GM12878 (cell line): ENCODE results near the gene VPS54. TPM values are rescaled to one million over a fixed set of nuclear protein-coding genes. Genes with fewer than 3 reads are reported as not detected.

Experiments
- ATAC-seq: fragments of 200-7000 bp; cut with Tn5 transposase; 3 replicates; pipeline ENCODE4 v1.9.1; 2020; ENCODE audit warnings: mild to moderate bottlenecking, moderate library complexity
- BruUV-seq: library from RNA; stranded (reverse); fragments of 400-500 nt; replicated peaks from 2 replicates; lab custom pipeline; 2021; lab: Mats Ljungman, UMichigan
- CTCF ChIA-PET: fragments of 300-600 bp; sonication (Branson Sonifier 250); formaldehyde crosslinking; extraction: SDS; loops from one replicate; lab custom pipeline; 2021; ENCODE audit warnings: inconsistent platforms; lab: Yijun Ruan, JAX
- POLR2A ChIA-PET: fragments of 350-600 bp; formaldehyde crosslinking; extraction: SDS; loops from one replicate; lab custom pipeline; 2021; ENCODE audit warnings: inconsistent platforms; lab: Charles Lee
- RAD21 ChIA-PET: fragments of 300-600 bp; sonication (Branson Sonifier 250); formaldehyde crosslinking; loops from one replicate; lab custom pipeline; 2023; ENCODE audit warnings: antibody characterized with exemption; ENCODE audit not compliant: unreplicated experiment; lab: Charles Lee
- SMC1A ChIA-PET: fragments of 300-600 bp; sonication (Branson Sonifier 250); formaldehyde crosslinking; loops from one replicate; lab custom pipeline; 2023; ENCODE audit not compliant: unreplicated experiment, uncharacterized antibody; lab: Charles Lee
- DNase-seq: peaks from one replicate; pipeline ENCODE4 v3.0.0-alpha.2; 2011; ENCODE audit warnings: low read depth, low spot score
- FAIRE-seq: peaks from 3 replicates; lab custom pipeline; 2011; peaks lifted over from hg19 to GRCh38; lab: Jason Lieb, UNC
- H2AFZ ChIP-seq: 2 replicates; pipeline ENCODE4 v1.6.0; 2011; ENCODE audit warnings: low read depth, low read length, control low read depth; ENCODE audit not compliant: control insufficient read depth
- H3K27ac ChIP-seq: 2 replicates; pipeline ENCODE4 v1.5.1; 2011; ENCODE audit warnings: control low read depth; ENCODE audit not compliant: control insufficient read depth, insufficient read depth
- H3K27me3 ChIP-seq, 2 experiments: replicated peaks in 1 of 2; 2 replicates each; pipeline versions ENCODE4 v1.6.0 to v1.6.1; 2011; ENCODE audit warnings: low read length in 1 of 2; ENCODE audit not compliant: control insufficient read depth in 2 of 2, insufficient read depth in 2 of 2
- H3K36me3 ChIP-seq, 2 experiments: 2 replicates each; pipeline ENCODE4 v1.5.1; 2011; ENCODE audit warnings: low read length in 1 of 2; ENCODE audit not compliant: control insufficient read depth in 2 of 2, insufficient read depth in 2 of 2
- H3K4me1 ChIP-seq: 2 replicates; pipeline ENCODE4 v1.6.1; 2011; ENCODE audit warnings: mild to moderate bottlenecking, low read length, moderate library complexity, mixed read lengths; ENCODE audit not compliant: control insufficient read depth, insufficient read depth
- H3K4me2 ChIP-seq: 2 replicates; pipeline ENCODE4 v1.6.0; 2011; ENCODE audit warnings: control low read depth; ENCODE audit not compliant: control insufficient read depth, insufficient read depth
- H3K4me3 ChIP-seq: fragments of 200-600 bp; sonication (generic); 2 replicates; pipeline ENCODE4 v1.5.1; 2016
- H3K79me2 ChIP-seq: 2 replicates; pipeline ENCODE4 v1.6.0; 2011; ENCODE audit warnings: low read length; ENCODE audit not compliant: control insufficient read depth, insufficient read depth
- H3K9ac ChIP-seq: 2 replicates; pipeline ENCODE4 v1.8.0; 2011; ENCODE audit warnings: low read length, control low read depth, mixed read lengths; ENCODE audit not compliant: control insufficient read depth, insufficient read depth
- H3K9me3 ChIP-seq: replicated peaks from 3 replicates; pipeline ENCODE4 v1.5.1; 2011; ENCODE audit warnings: mild to moderate bottlenecking, low read length; ENCODE audit not compliant: control insufficient read depth, insufficient read depth
- H4K20me1 ChIP-seq: 2 replicates; pipeline ENCODE4 v1.6.0; 2011; ENCODE audit not compliant: control insufficient read depth, insufficient read depth
- ASH2L ChIP-seq: fragments of 300-600, 200-600 bp; sonication (generic); IDR thresholded peaks from 2 replicates; pipeline ENCODE4 v1.6.1; 2017; ENCODE audit warnings: low read depth, mild to moderate bottlenecking, borderline replicate concordance
- CREM ChIP-seq: IDR thresholded peaks from 2 replicates; pipeline ENCODE4 v1.6.1; 2014; ENCODE audit warnings: antibody characterized with exemption, low read depth
- EGR1 ChIP-seq, 2 experiments: IDR thresholded peaks; 1 replicate in 1 of 2; 2 replicates in 1 of 2; pipeline ENCODE4 v1.6.1; 2011 to 2012; ENCODE audit warnings: low read depth in 2 of 2, low read length in 2 of 2, borderline replicate concordance in 1 of 2, mild to moderate bottlenecking in 1 of 2, moderate library complexity in 1 of 2
- KDM1A ChIP-seq: fragments of 200-600 bp; sonication (generic); IDR thresholded peaks from 2 replicates; pipeline ENCODE4 v1.6.1; 2016; ENCODE audit warnings: borderline replicate concordance
- NRF1 ChIP-seq: conservative IDR thresholded peaks from 2 replicates; pipeline ENCODE4 v1.6.1; 2011; ENCODE audit warnings: mild to moderate bottlenecking, low read depth, low read length, improper control_type of control experiment
- POU2F2 ChIP-seq: IDR thresholded peaks from 3 replicates; pipeline ENCODE4 v1.6.1; 2011; ENCODE audit warnings: low read depth, mild to moderate bottlenecking, low read length, borderline replicate concordance
- RAD21 ChIP-seq: IDR thresholded peaks from 2 replicates; pipeline ENCODE4 v1.6.1; 2011; ENCODE audit warnings: mild to moderate bottlenecking, low read depth, low read length, moderate library complexity; ENCODE audit not compliant: insufficient read depth
- RFX5 ChIP-seq: IDR thresholded peaks from 2 replicates; pipeline ENCODE4 v1.6.1; 2011; ENCODE audit warnings: low read depth, low read length, improper control_type of control experiment
- SIN3A ChIP-seq: IDR thresholded peaks from 2 replicates; pipeline ENCODE4 v1.6.1; 2012; ENCODE audit warnings: low read depth, low read length, improper control_type of control experiment
- SIX5 ChIP-seq: IDR thresholded peaks from 2 replicates; pipeline ENCODE4 v1.6.1; 2011; ENCODE audit warnings: mild to moderate bottlenecking, low read depth, low read length, moderate library complexity; ENCODE audit not compliant: severe bottlenecking
- SP1 ChIP-seq: IDR thresholded peaks from one replicate; pipeline ENCODE4 v1.6.1; 2011; ENCODE audit warnings: low read depth, low read length
- SREBF2 ChIP-seq: IDR thresholded peaks from 2 replicates; pipeline ENCODE4 v1.6.1; 2012; ENCODE audit warnings: mild to moderate bottlenecking, low read length
- STAT3 ChIP-seq: IDR thresholded peaks from 2 replicates; pipeline ENCODE4 v1.6.1; 2011; ENCODE audit warnings: low read depth, low read length, improper control_type of control experiment
- TCF3 ChIP-seq: IDR thresholded peaks from 2 replicates; pipeline ENCODE4 v1.6.1; 2012; ENCODE audit warnings: low read depth, mild to moderate bottlenecking, low read length, borderline replicate concordance; ENCODE audit not compliant: insufficient read depth
- YBX1 ChIP-seq: fragments of 450-650 bp; IDR thresholded peaks from 2 replicates; pipeline ENCODE4 v1.6.1; 2016; ENCODE audit warnings: antibody characterized with exemption
- WGBS: methylation state at CpG from one replicate; pipeline ENCODE4 v1.1.6; 2016; ENCODE audit warnings: low lambda C conversion rate; ENCODE audit not compliant: insufficient replicate concordance, insufficient coverage; ENCODE audit errors: missing lambda C conversion rate; 5-methylcytosine and 5-hydroxymethylcytosine counted together
- in situ Hi-C: fragments of 300-500 bp; cut with MboI; formaldehyde crosslinking; loops from 9 replicates; pipeline ENCODE4 v1.14.3; 2018; ENCODE audit warnings: mixed read lengths
- intact Hi-C: fragments of 100-400 bp; cut with micrococcal nuclease; formaldehyde crosslinking; loops from one replicate; pipeline ENCODE4 v1.14.2; 2022; ENCODE audit not compliant: unreplicated experiment
- polyA plus RNA-seq, 11 experiments: library from polyadenylated mRNA; depleted of rRNA in 4 of 11; unstranded in 6 of 11; stranded (reverse) in 5 of 11; fragments of >200 nt; fragmentation: Nextera tagmentation in 4 of 11; fragmentation: Illumina TruSeq in 1 of 11; extraction: Ambion mirVana in 4 of 11; extraction: Trizol in 1 of 11; gene quantifications; 1 replicate in 1 of 11; 2 replicates in 10 of 11; pipeline versions ENCODE4 v1.2.1 to v1.2.3, GENCODE V29; 2011 to 2016; ENCODE audit warnings: inconsistent platforms in 2 of 11, missing spikeins in 2 of 11, low read depth in 1 of 11
- total RNA-seq, 4 experiments: library from RNA; depleted of rRNA in 3 of 4; stranded (reverse); fragments of >200 nt in 3 of 4; fragmentation: Illumina TruSeq in 1 of 4; extraction: Trizol in 1 of 4; gene quantifications; 2 replicates each; pipeline versions ENCODE4 v1.2.1 to v1.2.3, GENCODE V29; 2013 to 2021
- TF ChIP-seq, protein P1 (sequence below): IDR thresholded peaks from 2 replicates; pipeline ENCODE4 v1.6.1; 2011; ENCODE audit warnings: borderline replicate concordance, low read depth, mild to moderate bottlenecking, moderate library complexity, low read length; ENCODE audit not compliant: insufficient read depth, poor library complexity, severe bottlenecking
- TF ChIP-seq, protein P2 (sequence below): fragments of 450-650 bp; IDR thresholded peaks from 2 replicates; pipeline ENCODE4 v1.6.1; 2016; ENCODE audit warnings: mild to moderate bottlenecking

The VPS54 gene
- total and polyA plus RNA-seq, 10 of the 15 experiments (the other 5 are each of a cell fraction or from before 2014, with no cell fraction given), result 1.6 to 16.2 (median 9.3) TPM

DNA sequence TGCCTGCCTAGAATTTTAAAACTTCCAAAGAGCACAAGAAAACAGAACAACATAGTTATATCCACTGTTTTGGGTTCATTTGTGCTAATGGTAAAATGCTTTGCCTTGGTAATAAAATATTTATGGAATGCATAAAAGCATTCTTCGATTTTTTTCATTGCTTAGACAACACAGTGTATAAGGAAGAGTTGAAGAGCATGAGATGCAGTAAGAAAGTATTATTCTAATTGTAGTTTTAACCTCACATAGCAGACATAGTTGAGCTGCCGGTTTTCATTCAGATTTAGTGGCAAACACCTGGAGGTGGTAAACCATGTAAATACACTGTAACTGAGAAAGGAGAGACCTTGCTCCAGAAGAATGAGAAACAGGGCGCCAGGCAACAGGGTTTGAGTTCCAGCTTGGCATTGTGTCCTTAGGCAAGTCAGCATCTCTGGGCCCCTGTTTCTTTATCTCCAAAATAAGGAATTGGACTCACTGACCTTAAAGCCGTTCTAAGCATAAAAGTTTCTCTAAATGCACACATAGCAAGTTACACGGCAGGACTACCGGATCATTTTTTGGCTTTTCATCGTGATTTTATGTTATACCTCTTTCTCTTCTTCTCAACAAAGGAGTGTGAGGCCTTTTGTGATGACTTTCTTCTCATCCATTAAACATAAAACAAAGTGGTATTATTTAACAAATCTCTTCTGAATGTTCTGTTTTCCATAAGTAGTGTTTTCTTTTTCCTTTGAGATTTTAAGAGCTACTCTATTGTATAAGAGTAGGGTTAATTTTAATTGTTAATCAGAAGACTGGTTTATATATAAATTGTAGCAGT is 169.6 kb downstream of the VPS54 start:
- no peak for FAIRE-seq
- no peak overlapping the region for H2AFZ ChIP-seq
- peaks cover 77% of the 10 kb centered on the region for H3K79me2 ChIP-seq
- no peaks in the 10 kb centered on the region for H3K27me3 ChIP-seq
- peaks cover 3% of the 10 kb centered on the region; the same call in 1 of the 2 replicates for H4K20me1 ChIP-seq
- BruUV-seq, result no TSS peak
- no peak overlapping the region for H3K9ac ChIP-seq
- ChIA-PET RAD21 (interaction anchor here (1.0 to 1.1 kb wide), 2 partner anchors 11 to 168 kb away, joined by 3 to 6 read pairs; no protein-coding TSS in a partner anchor), CTCF (interaction anchor here (0.6 to 2.9 kb wide), 4 partner anchors 12 to 151 kb away, joined by 3 to 16 read pairs (median 3); no protein-coding TSS in a partner anchor), POLR2A (interaction anchor here (1.0 to 1.5 kb wide), 2 partner anchors 8 to 17 kb away, joined by 3 to 4 read pairs; partner anchors contain the start of gene UGP2), SMC1A (interaction anchor here (1.5 to 3.0 kb wide), 2 partner anchors 12 to 26 kb away, joined by 7 to 14 read pairs; no protein-coding TSS in a partner anchor)
- no peak overlapping the region for H3K27ac ChIP-seq
- DNase-seq, result no peak
- intact Hi-C loops, result no loop called here
- H3K36me3 ChIP-seq, result no peaks in the 10 kb centered on the region
- H3K4me3 ChIP-seq, result no peak overlapping the region
- no peaks in the 10 kb centered on the region for H3K4me1 ChIP-seq
- H3K9me3 ChIP-seq, result peaks cover 4% of the 10 kb centered on the region; the same call in 2 of the 3 replicates
- no peak for ATAC-seq
- H3K4me2 ChIP-seq, result peak overlapping the region; percentile 21; the same call in 1 of the 2 replicates
- in situ Hi-C loops, result no loop called here
- WGBS, result 91% methylated on average over 7 of the region's 7 CpGs
- TF ChIP-seq KDM1A, result no peak
- TF ChIP-seq RFX5, result no peak
- TF ChIP-seq CREM, result no peak
- TF ChIP-seq, protein P1, sequence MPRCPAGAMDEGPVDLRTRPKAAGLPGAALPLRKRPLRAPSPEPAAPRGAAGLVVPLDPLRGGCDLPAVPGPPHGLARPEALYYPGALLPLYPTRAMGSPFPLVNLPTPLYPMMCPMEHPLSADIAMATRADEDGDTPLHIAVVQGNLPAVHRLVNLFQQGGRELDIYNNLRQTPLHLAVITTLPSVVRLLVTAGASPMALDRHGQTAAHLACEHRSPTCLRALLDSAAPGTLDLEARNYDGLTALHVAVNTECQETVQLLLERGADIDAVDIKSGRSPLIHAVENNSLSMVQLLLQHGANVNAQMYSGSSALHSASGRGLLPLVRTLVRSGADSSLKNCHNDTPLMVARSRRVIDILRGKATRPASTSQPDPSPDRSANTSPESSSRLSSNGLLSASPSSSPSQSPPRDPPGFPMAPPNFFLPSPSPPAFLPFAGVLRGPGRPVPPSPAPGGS, result no peak
- TF ChIP-seq TCF3, result no peak
- no peak for TF ChIP-seq ASH2L
- TF ChIP-seq SP1, result no peak
- TF ChIP-seq, protein P2, sequence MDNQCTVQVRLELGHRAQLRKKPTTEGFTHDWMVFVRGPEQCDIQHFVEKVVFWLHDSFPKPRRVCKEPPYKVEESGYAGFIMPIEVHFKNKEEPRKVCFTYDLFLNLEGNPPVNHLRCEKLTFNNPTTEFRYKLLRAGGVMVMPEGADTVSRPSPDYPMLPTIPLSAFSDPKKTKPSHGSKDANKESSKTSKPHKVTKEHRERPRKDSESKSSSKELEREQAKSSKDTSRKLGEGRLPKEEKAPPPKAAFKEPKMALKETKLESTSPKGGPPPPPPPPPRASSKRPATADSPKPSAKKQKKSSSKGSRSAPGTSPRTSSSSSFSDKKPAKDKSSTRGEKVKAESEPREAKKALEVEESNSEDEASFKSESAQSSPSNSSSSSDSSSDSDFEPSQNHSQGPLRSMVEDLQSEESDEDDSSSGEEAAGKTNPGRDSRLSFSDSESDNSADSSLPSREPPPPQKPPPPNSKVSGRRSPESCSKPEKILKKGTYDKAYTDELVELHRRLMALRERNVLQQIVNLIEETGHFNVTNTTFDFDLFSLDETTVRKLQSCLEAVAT, result no peak
- no peak for TF ChIP-seq SREBF2
- TF ChIP-seq STAT3, result no peak
- TF ChIP-seq SIX5, result no peak
- no peak for TF ChIP-seq EGR1 (IDR thresholded peaks at IDR 0.05; ENCODE audit: borderline replicate concordance in 1 of 2, low read depth in 2 of 2, low read length in 2 of 2)
- no peak for TF ChIP-seq YBX1
- no peak for TF ChIP-seq RAD21
- no peak for TF ChIP-seq NRF1
- no peak for TF ChIP-seq POU2F2
- TF ChIP-seq SIN3A, result no peak
